ENCODE measurements around the gene IRF2BPL. TPM values are rescaled to one million over a fixed set of nuclear protein-coding genes. Genes with fewer than 3 reads are reported as not detected.
A peak's percentile ranks its signal among the peaks of the same experiment; 100 is the strongest.

Gene IRF2BPL
- total RNA-seq (14.3 TPM), polyA plus RNA-seq (13.3 TPM)
- long read RNA-seq, donor 1, full-length matches to known transcripts, result 11 of 11 reads
- long read RNA-seq, donor 1, partial matches to known transcripts, result 0 of 11 reads
- long read RNA-seq, donor 1, other reads (novel, unspliced or antisense), result 0 of 11 reads
- long read RNA-seq, donor 2, result 0 reads
- long read RNA-seq, donor 3, full-length matches to known transcripts, result 67 of 67 reads
- long read RNA-seq, donor 3, partial matches to known transcripts, result 0 of 67 reads
- long read RNA-seq, donor 3, other reads (novel, unspliced or antisense), result 0 of 67 reads
- long read RNA-seq, donor 4, full-length matches to known transcripts, result 42 of 42 reads
- long read RNA-seq, donor 4, partial matches to known transcripts, result 0 of 42 reads
- long read RNA-seq, donor 4, other reads (novel, unspliced or antisense), result 0 of 42 reads
- long read RNA-seq, donor 5, full-length matches to known transcripts, result 79 of 79 reads
- long read RNA-seq, donor 5, partial matches to known transcripts, result 0 of 79 reads
- long read RNA-seq, donor 5, other reads (novel, unspliced or antisense), result 0 of 79 reads
- long read RNA-seq, donor 6, full-length matches to known transcripts, result 42 of 42 reads
- long read RNA-seq, donor 6, partial matches to known transcripts, result 0 of 42 reads
- long read RNA-seq, donor 6, other reads (novel, unspliced or antisense), result 0 of 42 reads
- long read RNA-seq, donor 7, full-length matches to known transcripts, result 56 of 56 reads
- long read RNA-seq, donor 7, partial matches to known transcripts, result 0 of 56 reads
- long read RNA-seq, donor 7, other reads (novel, unspliced or antisense), result 0 of 56 reads
- long read RNA-seq, donor 8, full-length matches to known transcripts, result 25 of 25 reads
- long read RNA-seq, donor 8, partial matches to known transcripts, result 0 of 25 reads
- long read RNA-seq, donor 8, other reads (novel, unspliced or antisense), result 0 of 25 reads
- long read RNA-seq, donor 9, full-length matches to known transcripts, result 39 of 39 reads
- long read RNA-seq, donor 9, partial matches to known transcripts, result 0 of 39 reads
- long read RNA-seq, donor 9, other reads (novel, unspliced or antisense), result 0 of 39 reads
- long read RNA-seq, donor 10, full-length matches to known transcripts, result 49 of 49 reads
- long read RNA-seq, donor 10, partial matches to known transcripts, result 0 of 49 reads
- long read RNA-seq, donor 10, other reads (novel, unspliced or antisense), result 0 of 49 reads

GRCh38 chr14:77028384-77029231, at the start of gene IRF2BPL:
Gene IRF2BPL, minus strand, starts transcription at chr14:77028708. Its CDS starts 916 bp downstream, at chr14:77027792.
- DNase-seq (ENCODE audit: low read depth in 6 of 9, low spot score in 9 of 9), result peak in 7 of 9 donors; percentile 88 to 97 (median 93)
- H3K27me3 ChIP-seq (ENCODE audit: control insufficient read depth in 2 of 2, insufficient read depth in 1 of 2, low read length in 1 of 2), result no peaks in the 10 kb centered on the region
- peak within 1 kb of the TSS; percentile 75 to 87 for H3K4me3 ChIP-seq (ENCODE audit: low read length in 2 of 2)
- peaks cover 13 to 14% of the 10 kb centered on the region in 2 donors for H3K36me3 ChIP-seq (ENCODE audit: control insufficient read depth in 2 of 2, insufficient read depth in 2 of 2, low read length in 1 of 2)
- H3K27ac ChIP-seq (ENCODE audit: low read depth in 1 of 2, low read length in 1 of 2), result peak within 1 kb of the TSS; percentile 99
- H3K9me3 ChIP-seq (ENCODE audit: control insufficient read depth in 2 of 2, insufficient read depth in 1 of 2, low read length in 1 of 2), result peaks cover 0 to 5% of the 10 kb centered on the region in 2 donors
- peaks cover 53 to 80% of the 10 kb centered on the region in 2 donors for H3K4me1 ChIP-seq (ENCODE audit: control insufficient read depth in 2 of 2, insufficient read depth in 2 of 2, low read length in 2 of 2)
- under 1% methylated on average over 84 of the region's 84 CpGs for whole genome bisulfite sequencing

DNA sequence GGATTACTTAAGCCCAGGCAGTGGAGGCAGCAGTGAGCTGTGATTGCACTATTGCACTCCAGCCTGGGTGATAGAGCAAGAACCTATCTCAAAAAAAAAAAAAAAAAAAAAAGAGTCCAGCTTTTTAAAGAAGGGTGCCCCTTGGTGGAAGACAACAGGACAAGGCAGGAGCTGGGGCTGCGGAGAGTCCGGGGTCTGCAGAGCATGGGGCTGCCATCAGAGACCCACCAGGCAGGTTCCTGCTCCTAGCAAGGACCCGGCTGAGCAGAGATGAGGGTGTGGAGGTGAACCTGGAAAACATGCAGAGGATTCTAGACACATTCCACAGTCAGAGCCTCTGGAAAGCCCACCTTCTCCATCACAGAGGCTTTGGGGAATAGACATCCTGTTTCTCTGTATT, 48.5 kb upstream of the IRF2BPL start:
- H3K27me3 ChIP-seq (ENCODE audit: control insufficient read depth in 2 of 2, insufficient read depth in 1 of 2, low read length in 1 of 2), result no peaks in the 10 kb centered on the region
- 96% methylated on average over 3 of the region's 3 CpGs for WGBS
- no peak for DNase-seq (ENCODE audit: low read depth in 6 of 9, low spot score in 9 of 9)
- H3K4me1 ChIP-seq (ENCODE audit: control insufficient read depth in 2 of 2, insufficient read depth in 2 of 2, low read length in 2 of 2), result peaks cover 3 to 15% of the 10 kb centered on the region in 2 donors
- H3K4me3 ChIP-seq (ENCODE audit: low read length in 2 of 2), result no peak overlapping the region
- H3K9me3 ChIP-seq (ENCODE audit: control insufficient read depth in 2 of 2, insufficient read depth in 1 of 2, low read length in 1 of 2), result peaks cover 0 to 4% of the 10 kb centered on the region in 2 donors
- no peaks in the 10 kb centered on the region for H3K36me3 ChIP-seq (ENCODE audit: control insufficient read depth in 2 of 2, insufficient read depth in 2 of 2, low read length in 1 of 2)
- H3K27ac ChIP-seq (ENCODE audit: low read depth in 1 of 2, low read length in 1 of 2), result no peak overlapping the region

- no peak for DNase-seq (ENCODE audit: low read depth in 6 of 9, low spot score in 9 of 9)
- Histone ChIP-seq H3K27me3 (ENCODE audit: control insufficient read depth in 2 of 2, insufficient read depth in 1 of 2, low read length in 1 of 2) (no peaks in the 10 kb centered on the region), H3K9me3 (ENCODE audit: control insufficient read depth in 2 of 2, insufficient read depth in 1 of 2, low read length in 1 of 2) (peaks cover 0 to 4% of the 10 kb centered on the region in 2 donors), H3K4me3 (ENCODE audit: low read length in 2 of 2) (no peak overlapping the region), H3K4me1 (ENCODE audit: control insufficient read depth in 2 of 2, insufficient read depth in 2 of 2, low read length in 2 of 2) (peaks cover 3 to 15% of the 10 kb centered on the region in 2 donors), H3K27ac (ENCODE audit: low read depth in 1 of 2, low read length in 1 of 2) (peak overlapping the region in 1 of 2 donors; percentile 59), H3K36me3 (ENCODE audit: control insufficient read depth in 2 of 2, insufficient read depth in 2 of 2, low read length in 1 of 2) (no peaks in the 10 kb centered on the region)
- WGBS, result 77% methylated on average over 10 of the region's 10 CpGs
These were observed 47.7 kb upstream of the IRF2BPL start for GRCh38 chr14:77076113-77076631.

DNA sequence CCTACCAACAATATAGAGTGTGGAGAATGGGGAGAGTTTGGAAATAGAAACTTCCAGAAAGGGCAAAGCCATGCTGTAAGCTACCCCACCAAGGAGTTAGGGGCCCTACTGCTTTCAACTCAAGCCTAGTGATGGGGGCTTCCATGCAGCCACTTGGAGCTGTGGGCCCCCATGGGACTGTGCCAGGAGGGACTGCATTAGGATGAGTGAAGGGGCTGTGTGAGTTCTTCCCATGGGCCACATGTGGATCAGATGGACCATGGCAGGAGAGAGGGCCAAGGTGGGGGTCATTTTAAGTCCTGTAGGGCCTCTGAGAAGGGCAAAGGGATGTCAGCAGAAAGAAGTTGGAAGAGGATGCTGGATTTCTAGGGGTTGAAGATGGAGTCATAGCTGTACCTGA, 46.5 kb upstream of the IRF2BPL start:
- DNase-seq (ENCODE audit: low read depth in 6 of 9, low spot score in 9 of 9), result no peak

GRCh38 chr14:77071938-77072388, 43.5 kb upstream of the IRF2BPL start:
- H3K36me3 ChIP-seq (ENCODE audit: control insufficient read depth in 2 of 2, insufficient read depth in 2 of 2, low read length in 1 of 2), result no peaks in the 10 kb centered on the region
- no peaks in the 10 kb centered on the region for H3K27me3 ChIP-seq (ENCODE audit: control insufficient read depth in 2 of 2, insufficient read depth in 1 of 2, low read length in 1 of 2)
- no peak for DNase-seq (ENCODE audit: low read depth in 6 of 9, low spot score in 9 of 9)
- H3K4me1 ChIP-seq (ENCODE audit: control insufficient read depth in 2 of 2, insufficient read depth in 2 of 2, low read length in 2 of 2), result peaks cover 3 to 20% of the 10 kb centered on the region in 2 donors
- 95% methylated on average over 3 of the region's 3 CpGs for WGBS
- H3K27ac ChIP-seq (ENCODE audit: low read depth in 1 of 2, low read length in 1 of 2), result no peak overlapping the region
- no peaks in the 10 kb centered on the region for H3K9me3 ChIP-seq (ENCODE audit: control insufficient read depth in 2 of 2, insufficient read depth in 1 of 2, low read length in 1 of 2)
- H3K4me3 ChIP-seq (ENCODE audit: low read length in 2 of 2), result no peak overlapping the region

More for the DNA sequence above, 46.5 kb upstream of the IRF2BPL start:
- no peaks in the 10 kb centered on the region for H3K36me3 ChIP-seq (ENCODE audit: control insufficient read depth in 2 of 2, insufficient read depth in 2 of 2, low read length in 1 of 2)
- no peaks in the 10 kb centered on the region for H3K27me3 ChIP-seq (ENCODE audit: control insufficient read depth in 2 of 2, insufficient read depth in 1 of 2, low read length in 1 of 2)
- peaks cover 3 to 15% of the 10 kb centered on the region in 2 donors for H3K4me1 ChIP-seq (ENCODE audit: control insufficient read depth in 2 of 2, insufficient read depth in 2 of 2, low read length in 2 of 2)
- H3K9me3 ChIP-seq (ENCODE audit: control insufficient read depth in 2 of 2, insufficient read depth in 1 of 2, low read length in 1 of 2), result no peaks in the 10 kb centered on the region
- no peak overlapping the region for H3K4me3 ChIP-seq (ENCODE audit: low read length in 2 of 2)
- no peak overlapping the region for H3K27ac ChIP-seq (ENCODE audit: low read depth in 1 of 2, low read length in 1 of 2)

GRCh38 chr14:77069551-77069950, 41.0 kb upstream of the IRF2BPL start:
- no peaks in the 10 kb centered on the region for H3K9me3 ChIP-seq (ENCODE audit: control insufficient read depth in 2 of 2, insufficient read depth in 1 of 2, low read length in 1 of 2)
- WGBS, result 97% methylated on average over 7 of the region's 7 CpGs
- no peak for DNase-seq (ENCODE audit: low read depth in 6 of 9, low spot score in 9 of 9)
- H3K27ac ChIP-seq (ENCODE audit: low read depth in 1 of 2, low read length in 1 of 2), result no peak overlapping the region
- H3K4me3 ChIP-seq (ENCODE audit: low read length in 2 of 2), result no peak overlapping the region
- H3K36me3 ChIP-seq (ENCODE audit: control insufficient read depth in 2 of 2, insufficient read depth in 2 of 2, low read length in 1 of 2), result no peaks in the 10 kb centered on the region
- H3K4me1 ChIP-seq (ENCODE audit: control insufficient read depth in 2 of 2, insufficient read depth in 2 of 2, low read length in 2 of 2), result peaks cover 0 to 10% of the 10 kb centered on the region in 2 donors
- no peaks in the 10 kb centered on the region for H3K27me3 ChIP-seq (ENCODE audit: control insufficient read depth in 2 of 2, insufficient read depth in 1 of 2, low read length in 1 of 2)

DNA sequence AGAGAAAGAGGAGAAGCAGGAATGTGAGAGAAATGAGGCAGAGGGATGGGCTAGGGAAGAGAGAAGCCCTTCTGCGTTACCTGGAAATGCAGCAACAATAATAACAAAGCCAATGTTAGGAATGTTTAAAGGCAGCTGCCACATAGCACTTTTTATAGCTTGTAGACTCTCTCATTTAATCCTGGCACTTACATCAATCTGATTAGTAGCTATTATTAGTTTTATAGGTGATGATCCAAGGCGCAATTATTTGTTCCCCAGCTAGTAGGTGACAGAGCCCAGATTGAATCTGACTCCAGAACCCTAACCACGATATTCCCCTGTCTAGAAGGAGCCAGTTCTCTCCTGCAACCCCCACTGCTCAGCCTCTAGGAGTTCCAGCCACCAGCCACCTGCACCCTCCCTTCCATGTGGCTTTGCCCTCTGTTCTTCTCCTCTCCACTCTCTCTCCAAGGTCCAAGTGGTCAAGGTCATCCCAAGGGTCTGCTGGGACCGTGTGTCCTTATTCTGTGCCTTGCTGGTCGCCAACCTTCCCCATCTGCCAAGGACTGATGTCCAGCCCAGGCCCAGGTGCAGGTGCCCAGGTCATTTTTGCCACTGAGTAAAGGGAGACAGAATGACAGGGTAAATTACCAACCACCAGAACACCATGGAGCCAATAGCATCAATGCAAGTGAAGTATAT, 40.2 kb upstream of the IRF2BPL start:
- Histone ChIP-seq H3K4me3 (ENCODE audit: low read length in 2 of 2) (no peak overlapping the region), H3K4me1 (ENCODE audit: control insufficient read depth in 2 of 2, insufficient read depth in 2 of 2, low read length in 2 of 2) (peaks cover 0 to 10% of the 10 kb centered on the region in 2 donors), H3K27me3 (ENCODE audit: control insufficient read depth in 2 of 2, insufficient read depth in 1 of 2, low read length in 1 of 2) (no peaks in the 10 kb centered on the region), H3K36me3 (ENCODE audit: control insufficient read depth in 2 of 2, insufficient read depth in 2 of 2, low read length in 1 of 2) (no peaks in the 10 kb centered on the region), H3K9me3 (ENCODE audit: control insufficient read depth in 2 of 2, insufficient read depth in 1 of 2, low read length in 1 of 2) (no peaks in the 10 kb centered on the region), H3K27ac (ENCODE audit: low read depth in 1 of 2, low read length in 1 of 2) (no peak overlapping the region)
- no peak for DNase-seq (ENCODE audit: low read depth in 6 of 9, low spot score in 9 of 9)
- 86% methylated on average over 5 of the region's 5 CpGs for WGBS
